ENCODE measurements around the gene CERT1.

Gene CERT1

GRCh38 chr5:75412111-75412990 lies 99.1 kb downstream of the CERT1 start:
- TF ChIP-seq CTCF (IDR thresholded peaks at IDR 0.05; ENCODE audit: borderline replicate concordance, insufficient read depth, low read depth, low read length) = no peak
- no peak overlapping the region for H3K4me3 ChIP-seq (ENCODE audit: low read depth, low read length)

- no peak overlapping the region for H3K4me3 ChIP-seq (ENCODE audit: low read depth, low read length)
- no peak for TF ChIP-seq CTCF (IDR thresholded peaks at IDR 0.05; ENCODE audit: borderline replicate concordance, insufficient read depth, low read depth, low read length)
Measured at GRCh38 chr5:75405296-75405695, 106.1 kb downstream of the CERT1 start.

GRCh38 chr5:75395277-75395676 lies 116.2 kb downstream of the CERT1 start:
- TF ChIP-seq CTCF (IDR thresholded peaks at IDR 0.05; ENCODE audit: borderline replicate concordance, insufficient read depth, low read depth, low read length) = no peak
- H3K4me3 ChIP-seq (ENCODE audit: low read depth, low read length) = no peak overlapping the region

- TF ChIP-seq CTCF (IDR thresholded peaks at IDR 0.05; ENCODE audit: borderline replicate concordance, insufficient read depth, low read depth, low read length) = no peak
- H3K4me3 ChIP-seq (ENCODE audit: low read depth, low read length) = no peak overlapping the region
Measured at GRCh38 chr5:75389430-75389829, 122.0 kb downstream of the CERT1 start.

GRCh38 chr5:75387806-75388205 lies 123.6 kb downstream of the CERT1 start:
- TF ChIP-seq CTCF (IDR thresholded peaks at IDR 0.05; ENCODE audit: borderline replicate concordance, insufficient read depth, low read depth, low read length) = no peak
- no peak overlapping the region for H3K4me3 ChIP-seq (ENCODE audit: low read depth, low read length)

- no peak for TF ChIP-seq CTCF (IDR thresholded peaks at IDR 0.05; ENCODE audit: borderline replicate concordance, insufficient read depth, low read depth, low read length)
- H3K4me3 ChIP-seq (ENCODE audit: low read depth, low read length) = no peak overlapping the region
Measured at GRCh38 chr5:75384218-75384617, 127.2 kb downstream of the CERT1 start.

GRCh38 chr5:75381456-75381855 lies 130.0 kb downstream of the CERT1 start:
- no peak for TF ChIP-seq CTCF (IDR thresholded peaks at IDR 0.05; ENCODE audit: borderline replicate concordance, insufficient read depth, low read depth, low read length)
- H3K4me3 ChIP-seq (ENCODE audit: low read depth, low read length) = no peak overlapping the region
